OCI-LY1 (cell line): Measurements from ENCODE around the gene MTMR3.

Source experiments
- H2AFZ ChIP-seq: fragments of 200-600 bp; sonication (generic), shearing (Covaris generic); 2 replicates; pipeline ENCODE4 v1.6.0; 2014; ENCODE audit warnings: antibody characterized with exemption, mild to moderate bottlenecking, low read length
- H3F3A ChIP-seq: fragments of 200-600 bp; sonication (generic), shearing (Covaris generic); 2 replicates; pipeline ENCODE4 v1.6.0; 2014; ENCODE audit warnings: mild to moderate bottlenecking, antibody characterized with exemption, low read length, moderate library complexity; ENCODE audit not compliant: insufficient read depth
- H3K27ac ChIP-seq: fragments of 200-600 bp; sonication (generic); 2 replicates; pipeline ENCODE4 v1.5.1; 2014; ENCODE audit warnings: low read length, mixed run types, mild to moderate bottlenecking, low read depth; ENCODE audit not compliant: poor library complexity, severe bottlenecking
- H3K27me3 ChIP-seq: fragments of 200-600 bp; sonication (generic); 2 replicates; pipeline ENCODE4 v1.6.0; 2014; ENCODE audit warnings: antibody characterized with exemption, mild to moderate bottlenecking, low read length, moderate library complexity; ENCODE audit not compliant: insufficient read depth
- H3K36me3 ChIP-seq: fragments of 200-600 bp; sonication (generic); 2 replicates; pipeline ENCODE4 v1.6.1; 2014; ENCODE audit warnings: mild to moderate bottlenecking, antibody characterized with exemption, low read length, moderate library complexity, mixed read lengths; ENCODE audit not compliant: insufficient read depth
- H3K4me1 ChIP-seq: fragments of 200-600 bp; sonication (generic); 2 replicates; pipeline ENCODE4 v1.5.1; 2014; ENCODE audit warnings: mild to moderate bottlenecking, low read length, moderate library complexity; ENCODE audit not compliant: insufficient read depth, severe bottlenecking
- H3K4me2 ChIP-seq: fragments of 200-600 bp; sonication (generic), shearing (Covaris generic); 2 replicates; pipeline ENCODE4 v1.6.1; 2014; ENCODE audit warnings: low read length
- H3K4me3 ChIP-seq: fragments of 200-600 bp; sonication (generic); 2 replicates; pipeline ENCODE4 v1.5.1; 2014; ENCODE audit warnings: low read length, low read depth, mild to moderate bottlenecking, mixed read lengths; ENCODE audit not compliant: poor library complexity, severe bottlenecking
- H3K79me2 ChIP-seq: fragments of 200-600 bp; shearing (Covaris generic); 2 replicates; pipeline ENCODE4 v1.6.1; 2016; ENCODE audit warnings: mixed run types, low read length, mixed read lengths; ENCODE audit not compliant: insufficient read depth
- H3K9ac ChIP-seq: fragments of 200-600 bp; sonication (generic), shearing (Covaris generic); 2 replicates; pipeline ENCODE4 v1.6.1; 2014; ENCODE audit warnings: mild to moderate bottlenecking, low read length, mixed read lengths
- H3K9me2 ChIP-seq: fragments of 200-600 bp; sonication (generic), shearing (Covaris generic); 2 replicates; pipeline ENCODE4 v1.6.1; 2014; ENCODE audit warnings: low read depth, mild to moderate bottlenecking, low read length, mixed read lengths
- H3K9me3 ChIP-seq: fragments of 200-600 bp; shearing (Covaris generic); 2 replicates; pipeline ENCODE4 v1.6.1; 2014; ENCODE audit warnings: low read length, mixed read lengths
- H4K20me1 ChIP-seq: fragments of 200-600 bp; sonication (generic), shearing (Covaris generic); 2 replicates; pipeline ENCODE4 v1.6.0; 2016; ENCODE audit warnings: mild to moderate bottlenecking, low read length; ENCODE audit not compliant: insufficient read depth
- CTCF ChIP-seq: fragments of 200-600 bp; sonication (generic), shearing (Covaris generic); IDR thresholded peaks from 2 replicates; pipeline ENCODE4 v1.5.1; 2017; ENCODE audit warnings: mild to moderate bottlenecking, antibody characterized with exemption, low read length, moderate library complexity, mixed read lengths
- EZH2 ChIP-seq: fragments of 200-600 bp; sonication (generic), shearing (Covaris generic); IDR thresholded peaks from 2 replicates; pipeline ENCODE4 v1.8.0; 2017; ENCODE audit warnings: borderline replicate concordance, mixed run types, mild to moderate bottlenecking, antibody characterized with exemption, low read length, moderate library complexity, mixed read lengths

The MTMR3 gene

GRCh38 chr22:30000566-30000965 lies 117.6 kb downstream of the MTMR3 start:
- Histone ChIP-seq H3K27me3 (no peaks in the 10 kb centered on the region), H3K36me3 (peaks cover 4% of the 10 kb centered on the region; the same call in 1 of the 2 replicates), H3K4me3 (no peak overlapping the region), H3K79me2 (no peaks in the 10 kb centered on the region), H3K4me1 (no peaks in the 10 kb centered on the region), H3K9me3 (no peaks in the 10 kb centered on the region), H2AFZ (no peak overlapping the region), H4K20me1 (no peaks in the 10 kb centered on the region), H3F3A (no peaks in the 10 kb centered on the region), H3K27ac (no peak overlapping the region), H3K4me2 (no peak overlapping the region), H3K9ac (no peak overlapping the region), H3K9me2 (no peaks in the 10 kb centered on the region)
- no peak for TF ChIP-seq EZH2
- no peak for TF ChIP-seq CTCF

- TF ChIP-seq EZH2 = no peak
- no peak for TF ChIP-seq CTCF
- no peak overlapping the region for H2AFZ ChIP-seq
- no peaks in the 10 kb centered on the region for H3K9me2 ChIP-seq
- H3K9ac ChIP-seq = no peak overlapping the region
- H3K27me3 ChIP-seq = no peaks in the 10 kb centered on the region
- no peak overlapping the region for H3K4me3 ChIP-seq
- no peaks in the 10 kb centered on the region for H3K4me1 ChIP-seq
- no peak overlapping the region for H3K4me2 ChIP-seq
- no peaks in the 10 kb centered on the region for H3K9me3 ChIP-seq
- H3K27ac ChIP-seq = no peak overlapping the region
- H3F3A ChIP-seq = no peaks in the 10 kb centered on the region
- H3K36me3 ChIP-seq = peaks cover 4% of the 10 kb centered on the region; the same call in 1 of the 2 replicates
- H3K79me2 ChIP-seq = no peaks in the 10 kb centered on the region
- H4K20me1 ChIP-seq = no peaks in the 10 kb centered on the region
These were observed 118.5 kb downstream of the MTMR3 start for GRCh38 chr22:30001459-30001858.

GRCh38 chr22:30002861-30003486 lies 120.0 kb downstream of the MTMR3 start:
- Histone ChIP-seq H3F3A (no peaks in the 10 kb centered on the region), H3K4me2 (no peak overlapping the region), H3K9me3 (no peaks in the 10 kb centered on the region), H3K4me1 (no peaks in the 10 kb centered on the region), H4K20me1 (no peaks in the 10 kb centered on the region), H3K27me3 (no peaks in the 10 kb centered on the region), H3K36me3 (peaks cover 4% of the 10 kb centered on the region; the same call in 1 of the 2 replicates), H3K79me2 (no peaks in the 10 kb centered on the region), H2AFZ (no peak overlapping the region), H3K27ac (no peak overlapping the region), H3K9me2 (no peaks in the 10 kb centered on the region), H3K4me3 (no peak overlapping the region), H3K9ac (no peak overlapping the region)
- no peak for TF ChIP-seq EZH2
- no peak for TF ChIP-seq CTCF
